Measurements from ENCODE around the gene FXR2. TPM values are rescaled to one million over a fixed set of nuclear protein-coding genes. Genes with fewer than 3 reads are reported as not detected.

The FXR2 gene
- total RNA-seq, 4 donors from 2014 or later = 34.7 to 39.4 (median 36.7) TPM

DNA sequence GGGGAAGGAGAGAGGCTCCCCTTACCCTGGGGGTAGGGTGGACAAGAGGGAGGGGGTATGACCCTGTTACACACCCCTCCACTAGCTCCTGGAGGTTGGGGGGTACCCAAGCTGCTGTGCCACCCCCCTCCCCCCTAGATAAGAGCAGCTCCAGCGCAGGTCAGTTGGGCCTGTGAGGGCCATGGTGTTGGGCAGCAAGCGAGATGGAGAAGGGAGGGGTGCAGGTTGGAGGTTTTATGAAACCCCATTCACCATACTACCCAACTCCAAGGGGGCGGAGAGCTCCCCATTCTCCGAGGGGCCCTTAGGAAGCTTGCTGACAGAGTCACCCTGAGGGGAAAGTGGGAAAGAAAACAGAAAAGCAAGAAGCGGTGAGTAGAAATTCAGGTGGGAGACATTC is 23.1 kb downstream of the FXR2 start:
- H3K36me3 ChIP-seq = peaks cover 8 to 75% (median 35%) of the 10 kb centered on the region in 3 donors
- no peak overlapping the region for H3K27ac ChIP-seq
- peaks cover 0 to 30% (median 2%) of the 10 kb centered on the region in 4 donors for H3K4me1 ChIP-seq
- no peaks in the 10 kb centered on the region for H3K9me3 ChIP-seq
- 80 to 85% methylated on average over 5 of the region's 5 CpGs for WGBS, 2 donors
- no peaks in the 10 kb centered on the region for H3K27me3 ChIP-seq
- DNase-seq (ENCODE audit: low spot score in 2 of 2) = no peak
- no peak overlapping the region for H3K4me3 ChIP-seq
- TF ChIP-seq EP300 (IDR thresholded peaks at IDR 0.05) (no peak), POLR2A (IDR thresholded peaks at IDR 0.05) (no peak)
- TF ChIP-seq, protein P1, sequence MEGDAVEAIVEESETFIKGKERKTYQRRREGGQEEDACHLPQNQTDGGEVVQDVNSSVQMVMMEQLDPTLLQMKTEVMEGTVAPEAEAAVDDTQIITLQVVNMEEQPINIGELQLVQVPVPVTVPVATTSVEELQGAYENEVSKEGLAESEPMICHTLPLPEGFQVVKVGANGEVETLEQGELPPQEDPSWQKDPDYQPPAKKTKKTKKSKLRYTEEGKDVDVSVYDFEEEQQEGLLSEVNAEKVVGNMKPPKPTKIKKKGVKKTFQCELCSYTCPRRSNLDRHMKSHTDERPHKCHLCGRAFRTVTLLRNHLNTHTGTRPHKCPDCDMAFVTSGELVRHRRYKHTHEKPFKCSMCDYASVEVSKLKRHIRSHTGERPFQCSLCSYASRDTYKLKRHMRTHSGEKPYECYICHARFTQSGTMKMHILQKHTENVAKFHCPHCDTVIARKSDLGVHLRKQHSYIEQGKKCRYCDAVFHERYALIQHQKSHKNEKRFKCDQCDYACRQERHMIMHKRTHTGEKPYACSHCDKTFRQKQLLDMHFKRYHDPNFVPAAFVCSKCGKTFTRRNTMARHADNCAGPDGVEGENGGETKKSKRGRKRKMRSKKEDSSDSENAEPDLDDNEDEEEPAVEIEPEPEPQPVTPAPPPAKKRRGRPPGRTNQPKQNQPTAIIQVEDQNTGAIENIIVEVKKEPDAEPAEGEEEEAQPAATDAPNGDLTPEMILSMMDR (IDR thresholded peaks at IDR 0.05) = no peak

DNA sequence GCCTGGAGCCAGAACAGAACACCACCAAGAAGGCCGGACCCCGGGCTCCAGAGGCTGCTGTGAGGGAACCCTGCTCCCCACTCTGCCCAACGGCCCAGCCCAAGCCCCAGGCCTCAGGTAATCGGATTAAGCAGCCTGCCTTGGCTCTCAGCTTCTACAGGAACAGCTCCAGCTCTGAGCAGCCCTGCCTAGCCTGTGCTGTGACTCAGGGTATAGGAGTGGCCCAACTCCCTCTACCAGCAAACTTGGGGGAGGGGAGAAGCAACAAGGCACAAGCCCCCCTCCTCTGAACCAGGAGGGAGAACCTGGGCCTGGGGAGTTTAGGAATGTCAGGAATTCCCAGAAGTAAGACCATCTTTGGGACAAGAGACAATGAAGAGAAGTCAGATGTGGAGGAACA is 24.0 kb downstream of the FXR2 start:
- DNase-seq (ENCODE audit: low spot score in 2 of 2) = no peak
- 73 to 84% methylated on average over 3 to 4 of the region's 4 CpGs for WGBS, 2 donors
- TF ChIP-seq, protein P1 (IDR thresholded peaks at IDR 0.05) = no peak
- no peak for TF ChIP-seq EP300 (IDR thresholded peaks at IDR 0.05)
- TF ChIP-seq POLR2A (IDR thresholded peaks at IDR 0.05) = no peak
- Histone ChIP-seq H3K4me3 (no peak overlapping the region), H3K9me3 (no peaks in the 10 kb centered on the region), H3K4me1 (peaks cover 0 to 31% (median 2%) of the 10 kb centered on the region in 4 donors), H3K27me3 (no peaks in the 10 kb centered on the region), H3K27ac (no peak overlapping the region), H3K36me3 (peaks cover 8 to 70% (median 29%) of the 10 kb centered on the region in 3 donors)

DNA sequence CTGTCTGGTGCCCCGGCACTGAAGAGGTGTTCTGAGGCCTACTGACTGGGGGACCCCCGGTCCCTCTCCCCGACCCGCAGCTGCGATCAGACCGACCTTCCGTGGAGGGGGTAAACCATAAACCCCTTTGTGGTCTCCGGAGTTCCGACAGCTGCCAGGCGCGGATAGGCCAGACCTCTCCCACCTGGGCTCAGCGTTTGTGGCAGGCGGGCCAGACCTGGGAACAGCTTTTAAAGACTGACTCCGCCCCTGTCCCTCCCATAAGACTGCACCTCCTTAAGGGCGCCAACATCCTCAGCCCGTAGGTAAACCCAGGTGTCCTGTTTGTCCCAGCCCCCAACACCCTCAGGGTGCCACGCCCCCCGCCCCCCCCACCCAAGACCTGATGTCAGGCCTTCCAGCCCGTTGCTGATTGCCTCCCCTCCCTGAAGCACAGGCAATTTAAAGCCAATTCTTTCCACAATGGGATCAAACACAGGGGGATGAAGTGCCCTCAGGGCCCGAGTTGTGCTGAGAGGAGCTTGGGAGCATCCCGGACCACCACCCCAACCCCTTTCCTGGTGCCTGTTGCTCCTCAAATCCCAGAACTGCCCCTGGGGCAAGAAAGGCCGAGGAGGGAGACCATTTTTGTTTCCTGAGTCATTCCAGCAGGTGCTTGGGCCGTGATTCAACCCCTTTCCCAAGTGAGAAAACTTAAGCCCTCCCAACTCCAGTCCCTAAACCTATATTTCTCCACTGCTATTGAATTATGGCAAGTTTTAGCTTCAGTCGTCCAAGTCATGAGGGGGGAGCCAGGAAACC is 24.6 kb downstream of the FXR2 start, which contains the start of gene SOX15:
Gene SOX15, minus strand, starts transcription at position 204 of the 801 bp plus-strand sequence. CDS start 418 bp downstream, outside the sequence.
- no peak for DNase-seq (ENCODE audit: low spot score in 2 of 2)
- Histone ChIP-seq H3K9me3 (no peaks in the 10 kb centered on the region), H3K36me3 (peaks cover 3 to 64% (median 26%) of the 10 kb centered on the region in 3 donors), H3K4me3 (peak within 1 kb of the TSS; percentile 35 to 71 (median 48)), H3K27me3 (no peaks in the 10 kb centered on the region), H3K27ac (peak within 1 kb of the TSS; percentile 62 to 86 (median 70)), H3K4me1 (peaks cover 0 to 38% (median 2%) of the 10 kb centered on the region in 4 donors)
- TF ChIP-seq POLR2A (IDR thresholded peaks at IDR 0.05) = no peak
- TF ChIP-seq EP300 (IDR thresholded peaks at IDR 0.05) = no peak
- TF ChIP-seq, protein P1 (IDR thresholded peaks at IDR 0.05) = no peak
- WGBS, 2 donors = 58 to 63% methylated on average over 12 to 19 of the region's 24 CpGs

DNA sequence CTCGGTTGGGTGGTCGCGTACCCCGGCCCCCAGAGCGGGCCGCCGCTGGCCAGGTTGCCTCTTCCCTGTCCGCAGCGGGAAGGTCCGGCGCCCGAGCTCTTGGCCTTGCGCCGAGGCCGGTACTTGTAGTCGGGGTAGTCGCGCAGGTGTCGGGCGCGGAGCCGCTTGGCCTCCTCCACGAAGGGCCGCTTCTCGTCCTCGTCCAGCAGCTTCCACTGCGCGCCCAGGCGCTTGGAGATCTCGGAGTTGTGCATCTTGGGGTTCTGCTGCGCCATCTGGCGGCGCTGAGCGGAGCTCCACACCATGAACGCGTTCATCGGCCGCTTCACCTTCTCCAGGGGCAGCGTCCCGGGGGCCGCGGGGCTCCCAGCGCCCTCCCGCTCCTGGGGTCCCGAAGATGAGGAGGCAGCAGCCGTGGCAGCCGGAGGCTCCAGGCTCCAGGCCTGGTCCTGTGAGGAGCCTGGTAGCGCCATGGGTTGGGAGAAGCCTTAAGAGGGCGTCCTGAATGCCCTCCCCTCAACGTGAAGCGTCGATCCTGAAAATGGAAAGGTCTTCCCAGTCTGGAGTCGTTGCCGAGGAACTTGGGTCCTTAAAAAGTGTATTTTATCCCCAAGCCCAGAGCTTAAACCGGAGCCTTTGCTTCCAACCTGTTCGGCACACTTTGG is 25.4 kb downstream of the FXR2 start:
- 2 to 23% methylated on average over 10 to 16 of the region's 56 CpGs for WGBS, 2 donors

More for the DNA sequence above, 25.4 kb downstream of the FXR2 start:
- TF ChIP-seq, protein P1 (IDR thresholded peaks at IDR 0.05) = peak; percentile 89 to 96 (median 91)
- TF ChIP-seq EP300 (IDR thresholded peaks at IDR 0.05) (peak in 1 of 2 donors; percentile 59), POLR2A (IDR thresholded peaks at IDR 0.05) (peak in 1 of 2 donors; percentile 28)
- peak overlapping the region; percentile 62 to 86 (median 70) for H3K27ac ChIP-seq
- DNase-seq (ENCODE audit: low spot score in 2 of 2) = peak; percentile 83 to 87
- H3K36me3 ChIP-seq = peaks cover 2 to 56% (median 24%) of the 10 kb centered on the region in 3 donors
- peaks cover 0 to 45% (median 7%) of the 10 kb centered on the region in 4 donors for H3K4me1 ChIP-seq
- H3K27me3 ChIP-seq = no peaks in the 10 kb centered on the region
- H3K4me3 ChIP-seq = peak overlapping the region; percentile 35 to 71 (median 48)
- H3K9me3 ChIP-seq = no peaks in the 10 kb centered on the region
